GM18861 (cell line): ENCODE results near the gene DESI1.
"Not testable (repeated sequence)": the region's sequence is repeated elsewhere in the genome, so short reads cannot be mapped to it uniquely, and the experiment has no call there.

Source experiments
- ATAC-seq: cut with Tn5 transposase; IDR thresholded peaks from one replicate; pipeline ENCODE4 v1.9.1; 2021; ENCODE audit not compliant: unreplicated experiment

Gene DESI1

GRCh38 chr22:41561788-41562187, 59.1 kb downstream of the DESI1 start:
- no peak for ATAC-seq

GRCh38 chr22:41561335-41561734, 59.5 kb downstream of the DESI1 start:
- ATAC-seq, result no peak

- ATAC-seq, result no peak
Observed at GRCh38 chr22:41560095-41560471, 60.8 kb downstream of the DESI1 start.

GRCh38 chr22:41558241-41558630, 62.6 kb downstream of the DESI1 start:
- ATAC-seq, result not testable (repeated sequence)

GRCh38 chr22:41557401-41558240, 63.2 kb downstream of the DESI1 start:
- no peak for ATAC-seq

- no peak for ATAC-seq
Observed at GRCh38 chr22:41556561-41556960, 64.3 kb downstream of the DESI1 start.

GRCh38 chr22:41555325-41555982, 65.4 kb downstream of the DESI1 start:
- ATAC-seq, result no peak

GRCh38 chr22:41551877-41552582, 68.8 kb downstream of the DESI1 start:
- no peak for ATAC-seq

GRCh38 chr22:41550952-41551491, 69.8 kb downstream of the DESI1 start:
- no peak for ATAC-seq

GRCh38 chr22:41548830-41549211, 72.0 kb downstream of the DESI1 start:
- ATAC-seq, result no peak
